GOT3 (cell line): ENCODE measurements around the gene GPR148.

Experiments
- DNase-seq: peaks from one replicate; lab custom pipeline; 2025; ENCODE audit warnings: mixed read lengths; lab: John Stamatoyannopoulos, UW

GPR148 gene

GRCh38 chr2:130749641-130750040 lies 20.8 kb downstream of the GPR148 start:
- DNase-seq: no peak

- no peak for DNase-seq
Measured at GRCh38 chr2:130754811-130755210, 25.9 kb downstream of the GPR148 start.

- DNase-seq: no peak
Measured at GRCh38 chr2:130755256-130756052, 26.6 kb downstream of the GPR148 start, which contains the start of gene AMER3. Gene AMER3 (plus strand): TSS chr2:130755540. CDS start chr2:130762073, 6,533 bp downstream.

- DNase-seq: no peak
Measured at GRCh38 chr2:130756053-130756873, 27.4 kb downstream of the GPR148 start.

- no peak for DNase-seq
Measured at GRCh38 chr2:130756874-130757668, 28.2 kb downstream of the GPR148 start.

GRCh38 chr2:130759906-130760753 lies 31.3 kb downstream of the GPR148 start:
- DNase-seq: no peak

- DNase-seq: no peak
Measured at GRCh38 chr2:130760754-130761751, 32.2 kb downstream of the GPR148 start.

- no peak for DNase-seq
Measured at GRCh38 chr2:130762031-130762909, 33.4 kb downstream of the GPR148 start.

- no peak for DNase-seq
Measured at GRCh38 chr2:130762910-130763385, 34.1 kb downstream of the GPR148 start.

- DNase-seq: no peak
Measured at GRCh38 chr2:130763405-130763804, 34.5 kb downstream of the GPR148 start.

- no peak for DNase-seq
Measured at GRCh38 chr2:130764035-130764820, 35.4 kb downstream of the GPR148 start.

GRCh38 chr2:130764821-130765115 lies 35.9 kb downstream of the GPR148 start:
- no peak for DNase-seq

- DNase-seq: no peak
Measured at GRCh38 chr2:130765464-130765863, 36.6 kb downstream of the GPR148 start.

- no peak for DNase-seq
Measured at GRCh38 chr2:130766037-130766436, 37.2 kb downstream of the GPR148 start.

GRCh38 chr2:130766711-130767407 lies 38.0 kb downstream of the GPR148 start:
- no peak for DNase-seq

- no peak for DNase-seq
Measured at GRCh38 chr2:130767408-130767775, 38.5 kb downstream of the GPR148 start.

GRCh38 chr2:130768191-130768855 lies 39.5 kb downstream of the GPR148 start:
- DNase-seq: no peak
